ENCODE measurements around the gene MMP26. TPM values are rescaled to one million over a fixed set of nuclear protein-coding genes. Genes with fewer than 3 reads are reported as not detected.

Gene MMP26
- not detected in 2 replicates for total RNA-seq

DNA sequence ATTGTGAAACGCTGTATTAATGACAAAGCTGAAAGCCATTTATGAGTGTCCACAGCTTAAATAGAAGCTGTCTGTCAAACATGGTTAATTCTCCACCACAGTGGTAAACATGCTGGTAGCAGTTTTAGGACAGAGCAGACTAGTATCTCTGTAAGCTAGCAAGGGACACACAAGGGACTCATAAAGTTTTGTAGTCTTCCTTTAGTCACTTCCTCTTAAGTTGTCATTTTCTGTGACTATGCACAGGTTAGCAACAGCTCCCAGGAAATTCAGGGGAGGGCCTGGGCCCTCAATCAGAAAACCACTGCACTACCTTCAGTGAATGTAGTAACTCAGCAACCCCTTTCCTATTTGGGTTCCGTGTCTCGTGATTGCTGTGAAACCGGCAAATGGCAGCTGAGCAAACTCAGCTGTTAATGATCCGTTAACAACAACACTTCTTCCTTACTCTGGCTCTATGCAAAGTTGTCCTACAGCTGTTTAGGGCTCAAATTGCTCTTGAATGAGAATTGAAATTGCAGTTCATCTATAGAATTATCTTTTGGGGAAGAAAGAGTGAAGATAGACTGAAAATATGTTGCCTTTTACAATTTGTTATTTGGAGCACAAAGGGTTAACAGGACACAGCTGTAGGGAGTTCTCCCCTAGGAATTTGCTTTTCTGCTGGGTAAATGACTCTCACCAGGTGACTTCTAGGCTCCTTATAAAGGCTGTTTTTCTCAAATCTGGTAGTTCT is at the start of gene MMP26:
Gene MMP26, plus strand, starts transcription at position 731 of the 736 bp plus-strand sequence.
- DNase-seq (ENCODE audit: low read depth in 2 of 2): no peak

DNA sequence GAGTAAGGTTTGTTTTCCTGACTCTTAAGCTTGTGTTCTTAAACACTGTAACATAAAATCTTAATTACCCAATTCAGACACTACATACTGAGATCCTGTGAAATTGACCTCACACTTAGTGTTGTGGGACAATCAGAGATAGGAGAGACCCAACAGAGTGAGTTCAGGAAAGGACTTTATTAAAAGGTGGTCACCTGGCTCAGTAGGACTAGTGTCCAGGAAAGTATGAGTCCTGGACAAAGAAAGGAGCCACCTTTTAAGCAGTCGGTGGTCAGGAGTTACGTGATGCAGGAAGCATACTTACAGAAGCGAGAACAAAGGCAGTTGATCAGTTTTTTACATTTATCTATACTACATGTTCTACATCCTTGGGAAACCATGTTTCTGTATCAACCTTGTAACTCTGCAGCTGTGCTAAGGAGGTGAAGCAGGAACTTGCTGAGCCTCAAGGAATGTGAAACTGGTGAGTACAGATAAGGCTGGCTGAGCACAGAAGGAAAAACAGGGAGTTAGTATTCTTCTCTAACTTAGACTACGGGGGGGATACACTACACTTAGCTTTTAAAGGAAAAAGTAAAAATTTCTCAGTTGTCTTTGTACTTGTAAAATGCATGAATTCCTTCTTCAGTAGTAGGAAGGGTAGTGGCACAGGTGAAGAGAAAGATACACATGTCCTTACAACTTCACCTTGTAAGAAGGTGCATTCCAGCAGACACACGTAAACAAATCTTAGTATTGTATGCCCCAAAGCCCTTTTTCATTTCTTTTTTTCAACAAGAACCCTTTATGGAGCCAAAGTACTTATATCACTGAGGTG is 45.7 kb upstream of the MMP26 start:
- no peak for DNase-seq (ENCODE audit: low read depth in 2 of 2)

DNA sequence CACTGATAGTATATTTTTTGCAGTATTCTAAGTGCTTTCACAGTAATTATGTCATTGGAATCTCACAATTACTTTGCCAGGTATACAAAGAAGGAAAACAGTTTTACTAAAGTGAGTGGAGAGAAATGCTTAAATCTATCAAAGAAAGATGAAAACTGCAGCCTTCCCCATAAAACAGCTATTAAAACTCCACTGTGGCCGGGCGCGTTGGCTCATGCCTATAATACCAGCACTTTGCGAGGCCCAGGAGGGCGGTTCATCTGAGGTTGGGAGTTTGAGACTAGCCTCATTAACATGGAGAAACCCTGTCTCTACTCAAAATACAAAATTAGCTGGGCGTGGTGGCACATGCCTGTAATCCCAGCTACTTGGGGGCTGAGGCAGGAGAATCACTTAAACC is 41.7 kb upstream of the MMP26 start:
- DNase-seq (ENCODE audit: low read depth in 2 of 2): no peak

DNA sequence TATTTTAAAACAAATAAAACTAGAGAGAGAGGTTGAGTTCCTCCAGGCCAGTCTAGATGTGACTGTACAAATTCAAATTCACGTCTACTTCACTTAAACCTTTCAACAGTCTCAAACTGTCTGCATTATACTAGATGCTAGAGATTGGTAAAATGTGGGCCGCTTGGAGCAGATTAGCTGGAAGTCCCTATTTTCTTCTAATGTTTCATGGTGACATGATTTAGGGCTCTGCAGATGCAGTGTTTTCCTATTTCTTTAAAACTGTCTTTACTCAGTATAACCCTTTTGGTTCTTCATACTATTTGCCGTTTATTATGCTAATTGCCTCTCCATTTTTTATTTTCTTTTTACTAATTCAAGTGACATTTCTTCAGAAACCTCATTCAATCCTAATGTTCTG is 40.4 kb upstream of the MMP26 start:
- DNase-seq (ENCODE audit: low read depth in 2 of 2): no peak

DNA sequence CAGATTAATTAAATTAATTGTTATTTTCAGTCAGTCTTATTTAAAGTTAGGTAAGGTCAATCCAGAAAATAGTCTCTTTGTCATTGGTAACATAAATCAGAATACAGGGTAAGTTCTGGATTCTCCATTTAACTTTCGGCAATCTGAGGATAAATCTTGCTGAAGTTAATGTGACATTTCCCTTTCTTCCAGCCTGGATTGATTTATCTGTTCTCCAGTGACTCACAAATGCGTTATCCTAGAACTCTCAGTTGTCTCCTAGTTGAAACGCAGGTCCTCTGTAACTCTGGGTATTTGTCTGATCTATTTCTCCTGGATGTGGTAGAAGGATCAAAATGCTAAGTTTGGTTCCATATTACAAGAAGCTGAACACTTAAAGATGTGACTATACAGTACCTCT is 39.8 kb upstream of the MMP26 start:
- no peak for DNase-seq (ENCODE audit: low read depth in 2 of 2)

DNA sequence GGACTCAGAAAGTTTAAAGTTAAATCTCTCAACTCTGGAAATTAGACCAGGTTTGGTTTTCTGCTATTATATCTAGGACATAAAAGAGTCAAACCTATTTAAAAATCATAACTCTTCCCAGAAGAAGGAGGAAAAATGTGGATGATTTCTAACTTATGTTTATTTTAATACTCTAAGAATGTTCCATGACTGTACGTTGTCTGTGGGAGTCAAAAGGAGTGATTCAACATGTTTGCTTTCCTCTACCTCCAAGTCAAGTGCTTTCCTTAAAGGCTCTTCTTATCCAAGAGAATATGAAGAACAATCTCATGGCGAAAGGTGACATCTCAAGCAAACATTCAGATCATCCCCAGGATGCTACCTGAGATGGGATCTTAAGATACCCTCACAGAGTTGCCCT is 39.2 kb upstream of the MMP26 start:
- no peak for DNase-seq (ENCODE audit: low read depth in 2 of 2)

DNA sequence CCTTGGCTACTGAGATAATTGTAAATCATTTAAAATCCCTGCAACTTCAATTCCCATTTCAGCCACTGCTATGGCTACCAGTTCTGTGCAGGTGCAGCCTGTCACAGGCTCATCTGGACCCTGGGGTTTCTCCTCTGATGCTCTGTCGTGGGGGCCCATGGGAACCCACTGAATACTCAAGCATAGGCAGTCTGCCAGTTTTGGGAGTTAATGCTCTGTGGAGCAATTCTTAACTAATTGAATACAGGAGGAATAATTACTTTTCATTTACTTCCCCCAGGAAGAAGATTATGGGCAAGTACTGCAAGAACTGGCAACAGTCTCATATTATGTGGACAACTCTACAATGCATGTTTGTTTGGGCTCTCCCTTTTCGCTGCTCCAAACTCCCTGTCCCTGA is 32.8 kb upstream of the MMP26 start:
- no peak for DNase-seq (ENCODE audit: low read depth in 2 of 2)

DNA sequence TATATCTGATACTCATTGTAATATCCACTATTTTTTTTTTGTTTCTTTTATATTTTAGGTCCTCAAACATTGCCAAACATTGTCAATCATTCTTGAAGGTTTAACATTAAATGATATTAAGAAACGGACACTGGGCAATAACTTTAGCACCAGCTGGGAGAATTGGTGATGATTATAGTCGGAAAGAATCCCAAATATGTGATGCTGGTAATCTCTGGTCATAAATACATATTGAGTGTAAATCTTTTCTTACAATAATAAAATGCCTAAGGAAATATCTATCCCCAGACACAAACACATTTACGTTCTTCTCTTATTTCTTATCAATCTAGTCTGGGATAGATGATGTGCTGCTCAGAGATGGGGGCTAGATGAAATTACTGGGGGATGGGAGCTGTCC is 32.1 kb upstream of the MMP26 start:
- no peak for DNase-seq (ENCODE audit: low read depth in 2 of 2)

DNA sequence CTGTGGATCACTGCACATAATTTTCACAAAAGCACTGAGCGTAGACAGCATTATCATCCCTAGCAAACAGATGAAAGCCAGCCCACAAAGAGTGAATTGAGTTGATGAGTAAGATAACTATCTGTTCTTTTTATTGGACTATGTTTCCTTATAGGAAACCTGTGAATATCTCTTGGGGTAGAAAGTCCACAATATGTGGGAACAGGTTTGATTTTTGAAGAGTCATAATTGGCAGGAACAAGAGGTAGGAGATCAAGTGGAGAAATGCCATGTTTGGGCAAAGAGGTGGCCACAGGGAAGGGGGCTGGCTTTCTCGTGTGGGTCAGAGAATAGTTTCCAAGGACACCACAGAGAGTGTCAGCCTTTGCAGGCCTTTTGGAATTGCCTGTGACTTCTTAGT is 30.8 kb upstream of the MMP26 start:
- no peak for DNase-seq (ENCODE audit: low read depth in 2 of 2)

DNA sequence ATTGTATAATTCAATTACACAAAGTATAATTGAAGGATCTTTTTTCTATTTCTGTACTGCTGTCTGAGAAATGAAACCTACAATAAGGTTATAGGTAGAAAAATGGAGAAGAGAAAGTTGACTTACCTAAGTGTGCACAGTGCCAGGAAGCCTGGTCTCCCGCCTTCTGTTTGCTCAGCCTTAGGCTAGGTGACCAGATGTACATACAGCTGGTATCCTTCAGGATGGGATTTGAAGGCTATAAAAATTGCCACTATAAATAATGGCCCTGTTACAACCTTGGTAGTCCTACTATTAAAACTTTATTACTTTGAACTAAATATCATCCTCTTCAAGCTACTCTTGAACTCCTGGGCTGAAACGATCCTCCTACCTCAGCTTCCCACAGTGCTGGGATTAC is 26.6 kb upstream of the MMP26 start:
- no peak for DNase-seq (ENCODE audit: low read depth in 2 of 2)

DNA sequence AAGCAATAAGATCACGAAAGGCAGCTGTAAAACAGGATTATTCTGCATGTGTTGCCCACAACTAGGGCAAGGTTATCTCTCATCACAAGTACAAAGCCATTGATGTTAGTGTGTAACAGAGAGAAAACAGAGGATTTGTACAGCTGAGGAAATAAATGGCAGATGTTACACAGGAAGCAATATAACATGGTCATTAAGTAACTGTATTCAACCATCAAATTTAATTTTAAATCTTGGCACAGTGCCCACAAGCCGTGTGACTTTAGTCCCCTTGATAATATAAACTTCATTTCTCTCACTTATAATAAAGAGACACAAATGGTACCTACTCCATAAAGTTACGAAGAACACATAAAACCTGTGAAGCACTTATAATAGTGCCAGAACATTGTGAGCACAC is 24.2 kb upstream of the MMP26 start:
- no peak for DNase-seq (ENCODE audit: low read depth in 2 of 2)

DNA sequence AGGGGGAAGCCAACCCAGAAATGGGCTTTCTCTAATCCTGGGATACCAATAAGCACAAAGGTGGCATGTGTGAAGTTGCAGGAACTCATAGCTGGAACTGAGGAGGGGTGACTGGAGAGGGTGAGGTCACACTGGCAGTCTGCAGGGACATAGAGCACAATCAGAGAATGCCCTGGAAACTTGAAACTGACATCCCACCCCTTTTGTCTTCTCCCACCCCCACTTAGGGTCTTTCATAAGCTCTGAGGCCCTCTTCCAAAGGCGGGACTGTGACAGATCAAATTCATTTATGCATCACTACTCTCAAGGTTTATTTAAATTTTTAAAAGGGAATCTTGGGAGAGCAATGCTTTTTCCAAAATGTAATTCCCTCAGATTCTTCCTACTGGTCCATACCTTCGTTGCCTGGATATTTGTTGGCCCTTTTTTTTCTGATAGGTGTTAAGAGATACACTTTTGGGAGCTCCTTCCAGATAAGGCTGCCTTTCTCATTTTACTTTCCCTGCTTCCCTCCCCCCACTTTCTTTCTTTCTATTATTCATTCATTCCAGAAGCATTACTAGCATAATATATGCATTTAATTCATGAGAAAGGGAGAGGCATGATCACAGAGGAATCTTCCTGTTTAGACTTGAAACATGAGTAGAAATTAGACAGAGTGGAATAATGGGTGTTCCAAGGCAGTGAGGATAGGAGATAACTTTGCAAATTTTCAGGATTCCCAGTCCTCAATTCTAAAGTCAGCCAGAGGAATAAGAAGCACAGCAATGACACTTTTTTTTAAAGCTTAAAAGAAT is 21.8 kb upstream of the MMP26 start:
- DNase-seq (ENCODE audit: low read depth in 2 of 2): no peak

DNA sequence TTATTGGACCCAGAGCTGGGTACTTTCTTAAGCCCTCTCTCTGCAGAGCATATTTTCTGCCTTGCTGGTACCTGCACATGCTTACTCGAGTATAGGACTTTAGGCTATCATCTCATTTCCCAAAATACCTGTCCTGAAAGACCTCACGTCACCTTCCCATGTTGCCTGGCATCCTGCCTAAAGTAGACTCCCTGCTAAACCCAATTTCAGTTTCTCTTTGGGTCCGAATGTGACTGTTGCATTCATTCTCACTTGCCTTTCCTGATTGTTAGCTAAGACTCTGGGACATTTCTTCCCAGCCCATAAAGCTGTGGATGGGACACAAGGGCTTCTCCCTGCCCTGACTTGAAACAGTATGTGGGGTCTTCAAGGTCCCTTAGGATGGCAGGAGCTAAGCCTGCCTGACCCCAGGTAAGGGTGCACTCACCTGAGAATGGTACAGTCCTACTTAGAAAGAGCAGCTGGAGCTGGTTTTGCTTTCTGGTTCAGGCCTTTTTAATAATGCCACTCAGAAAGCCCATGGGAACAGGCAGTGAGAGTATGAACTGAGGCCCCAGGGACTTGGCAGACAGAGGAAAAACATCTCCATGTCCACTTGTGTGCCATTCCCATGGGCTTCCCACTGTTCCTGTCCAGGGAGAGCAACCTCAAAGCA is 19.8 kb upstream of the MMP26 start:
- DNase-seq (ENCODE audit: low read depth in 2 of 2): no peak

DNA sequence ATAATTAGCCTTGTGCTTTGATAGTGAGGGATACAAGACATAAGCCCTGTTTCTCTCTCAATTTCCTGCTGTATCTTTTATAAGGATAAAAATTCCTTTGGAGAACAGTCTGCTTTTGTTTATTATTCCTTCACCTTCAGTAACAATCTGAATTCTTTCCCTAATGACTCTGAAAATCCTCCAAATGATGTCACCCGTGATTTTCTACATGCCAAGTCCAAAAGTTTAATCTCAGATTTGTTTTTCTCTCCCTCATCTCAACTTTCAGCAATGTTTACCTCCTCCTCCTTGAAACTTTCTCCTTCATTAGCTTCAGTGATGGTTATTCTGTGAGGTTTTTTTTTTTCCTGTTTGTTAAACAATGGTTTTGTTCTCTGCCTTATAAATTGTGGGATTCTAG is 9.1 kb upstream of the MMP26 start:
- DNase-seq (ENCODE audit: low read depth in 2 of 2): no peak

DNA sequence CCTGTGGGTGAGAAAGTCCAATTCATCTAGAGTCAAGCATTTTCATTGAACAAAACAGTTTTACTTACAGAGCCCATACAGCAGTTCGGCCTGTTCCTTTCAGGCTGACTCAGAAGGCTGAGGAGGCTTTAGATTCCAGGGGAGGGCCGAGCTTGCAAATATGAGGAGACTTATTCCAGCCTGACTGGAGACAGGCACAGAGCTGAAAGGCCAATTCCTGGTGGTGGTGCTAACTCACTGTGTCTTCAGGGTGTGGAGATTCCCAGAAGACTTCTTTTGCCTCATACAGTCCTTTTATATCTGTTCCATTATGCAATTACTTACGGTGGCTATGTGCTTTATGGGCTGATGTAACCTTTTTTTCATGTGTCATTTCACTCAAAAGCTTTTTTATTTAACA is 7.0 kb upstream of the MMP26 start, which contains the start of gene OR51E2:
Gene OR51E2, minus strand, starts transcription at position 269 of the 400 bp plus-strand sequence. CDS start 15,142 bp downstream, outside the sequence.
- no peak for DNase-seq (ENCODE audit: low read depth in 2 of 2)

DNA sequence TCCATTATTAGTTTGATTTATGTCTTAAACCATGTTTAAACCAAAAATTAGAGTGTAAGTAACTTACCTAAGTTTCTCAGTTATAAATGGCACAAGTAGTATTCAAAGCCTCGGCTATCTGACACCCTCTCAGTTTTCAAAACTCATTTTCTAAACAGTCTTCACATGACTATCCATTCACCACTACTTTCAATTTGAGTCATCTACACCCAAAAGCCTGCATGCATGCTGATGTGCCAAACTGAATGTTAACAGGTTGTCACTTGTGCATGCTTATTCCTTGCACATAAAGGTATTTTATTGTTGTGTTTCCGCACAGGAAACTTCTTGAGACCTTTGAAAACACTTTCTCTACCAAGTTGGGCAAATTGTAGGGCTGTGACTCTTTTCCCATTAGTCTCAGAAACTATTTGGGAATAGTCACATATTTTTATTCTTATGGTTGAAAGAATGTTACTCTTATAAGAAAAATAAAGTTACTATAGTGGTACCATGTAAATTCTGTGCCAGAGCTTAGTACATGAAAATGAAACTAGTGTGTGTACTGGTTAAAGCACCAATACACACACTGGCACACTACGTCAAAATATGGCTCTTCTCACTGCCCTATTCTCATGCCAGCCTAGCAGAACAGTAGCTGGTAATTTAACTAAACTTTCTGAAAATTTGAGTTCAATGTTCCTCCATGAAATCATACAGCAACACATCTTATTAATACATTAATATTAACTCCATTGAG is 4.7 kb upstream of the MMP26 start:
- DNase-seq (ENCODE audit: low read depth in 2 of 2): no peak

DNA sequence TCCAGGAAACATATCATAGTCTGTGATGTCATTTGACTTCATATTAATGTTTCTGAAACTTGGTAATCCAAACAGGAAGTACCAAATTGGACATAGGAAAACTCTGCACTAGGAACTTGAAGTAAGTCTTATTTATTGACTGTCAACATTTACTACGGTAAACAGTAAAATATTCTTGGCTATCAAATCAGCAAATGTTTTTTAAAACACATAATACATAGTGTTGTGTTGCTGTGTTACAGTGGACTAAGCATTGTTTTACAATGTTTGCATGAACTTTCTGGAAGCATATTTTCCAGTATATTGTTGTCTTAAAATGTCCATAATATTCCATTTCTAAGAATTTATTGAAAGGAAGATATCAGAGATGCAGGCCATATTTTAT is 4.2 kb upstream of the MMP26 start:
- DNase-seq (ENCODE audit: low read depth in 2 of 2): no peak

DNA sequence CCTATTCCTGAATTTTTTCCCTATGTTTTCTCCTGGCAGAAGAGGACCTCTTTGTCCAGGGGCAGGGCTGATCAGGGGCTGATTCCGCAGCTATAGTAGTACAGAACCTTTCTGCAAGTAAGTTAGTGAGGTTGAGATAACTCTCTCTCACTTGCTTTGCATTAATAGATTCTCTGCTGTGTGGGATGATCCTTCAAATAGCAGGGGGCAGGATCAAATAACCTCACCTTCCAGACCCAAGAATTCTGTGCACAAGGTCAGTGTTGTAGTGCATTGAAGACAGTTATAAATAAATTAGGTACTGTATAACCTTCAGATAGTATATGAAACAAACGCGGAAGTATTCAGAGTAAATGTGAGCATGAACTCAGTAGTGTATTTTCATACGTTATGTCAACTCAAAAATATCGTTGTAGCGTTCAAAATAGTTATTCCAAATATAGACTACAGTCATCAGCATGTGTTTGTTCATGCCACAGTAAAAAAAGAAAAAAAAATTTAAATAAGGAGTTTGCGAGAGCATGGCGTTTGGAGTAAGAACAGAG is 278 bp downstream of the MMP26 start:
- DNase-seq (ENCODE audit: low read depth in 2 of 2): no peak

DNA sequence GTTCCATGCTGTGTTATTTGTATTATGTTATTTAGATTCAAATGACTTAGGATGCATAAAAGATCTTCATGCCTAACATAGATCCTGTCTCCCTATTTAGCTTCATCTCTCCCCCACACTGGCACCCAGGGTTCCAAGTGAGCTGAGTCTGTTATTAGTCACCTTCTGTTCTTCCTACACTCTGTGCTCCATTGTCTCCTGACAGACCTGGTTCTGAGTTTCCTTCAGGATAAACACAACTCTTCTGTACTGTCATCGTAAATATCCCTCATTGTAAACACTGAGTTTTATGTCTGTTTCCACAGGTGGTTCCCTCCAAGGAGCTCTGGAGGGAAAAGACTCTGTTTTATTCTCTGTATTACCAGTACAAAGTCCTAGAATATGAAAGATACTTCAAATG is 8.7 kb downstream of the MMP26 start:
- DNase-seq (ENCODE audit: low read depth in 2 of 2): no peak

DNA sequence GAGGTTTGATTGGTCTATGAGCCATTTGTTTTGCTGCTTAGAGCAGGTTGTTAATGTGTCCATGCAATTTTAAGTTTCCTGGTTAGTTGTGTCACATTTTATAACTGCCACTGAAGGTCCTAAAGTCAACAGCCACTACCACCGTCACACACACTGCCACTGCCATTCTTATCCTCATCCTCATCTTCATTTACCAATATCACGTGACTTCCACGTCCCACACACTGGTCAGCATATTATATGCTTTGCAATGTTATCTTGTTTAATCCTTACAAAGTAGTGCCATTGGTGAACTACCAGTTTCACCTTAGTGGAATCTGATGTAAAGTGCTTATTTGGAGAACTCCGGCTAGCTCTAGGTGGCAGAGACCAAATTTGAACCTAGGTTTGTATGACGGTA is 9.7 kb downstream of the MMP26 start:
- DNase-seq (ENCODE audit: low read depth in 2 of 2): no peak

All from dermis microvascular lymphatic vessel endothelial cell (primary cell).